ENCODE measurements around the gene POU4F1.

The POU4F1 gene

GRCh38 chr13:78607409-78608251 is 4.3 kb upstream of the POU4F1 start:
- TF ChIP-seq, protein P1, sequence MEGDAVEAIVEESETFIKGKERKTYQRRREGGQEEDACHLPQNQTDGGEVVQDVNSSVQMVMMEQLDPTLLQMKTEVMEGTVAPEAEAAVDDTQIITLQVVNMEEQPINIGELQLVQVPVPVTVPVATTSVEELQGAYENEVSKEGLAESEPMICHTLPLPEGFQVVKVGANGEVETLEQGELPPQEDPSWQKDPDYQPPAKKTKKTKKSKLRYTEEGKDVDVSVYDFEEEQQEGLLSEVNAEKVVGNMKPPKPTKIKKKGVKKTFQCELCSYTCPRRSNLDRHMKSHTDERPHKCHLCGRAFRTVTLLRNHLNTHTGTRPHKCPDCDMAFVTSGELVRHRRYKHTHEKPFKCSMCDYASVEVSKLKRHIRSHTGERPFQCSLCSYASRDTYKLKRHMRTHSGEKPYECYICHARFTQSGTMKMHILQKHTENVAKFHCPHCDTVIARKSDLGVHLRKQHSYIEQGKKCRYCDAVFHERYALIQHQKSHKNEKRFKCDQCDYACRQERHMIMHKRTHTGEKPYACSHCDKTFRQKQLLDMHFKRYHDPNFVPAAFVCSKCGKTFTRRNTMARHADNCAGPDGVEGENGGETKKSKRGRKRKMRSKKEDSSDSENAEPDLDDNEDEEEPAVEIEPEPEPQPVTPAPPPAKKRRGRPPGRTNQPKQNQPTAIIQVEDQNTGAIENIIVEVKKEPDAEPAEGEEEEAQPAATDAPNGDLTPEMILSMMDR (IDR thresholded peaks at IDR 0.05; ENCODE audit: borderline replicate concordance, control extremely low read depth, extremely low read depth, insufficient read depth, missing control alignments), result no peak
- DNase-seq (ENCODE audit: low spot score), result no peak
- in situ Hi-C loops (cut with MboI; ENCODE audit: low sequenced_read_pairs, unreplicated experiment), result no loop called here

GRCh38 chr13:78606471-78607408 is 3.4 kb upstream of the POU4F1 start:
- no peak for DNase-seq (ENCODE audit: low spot score)
- in situ Hi-C loops (cut with MboI; ENCODE audit: low sequenced_read_pairs, unreplicated experiment), result no loop called here
- TF ChIP-seq, protein P1 (IDR thresholded peaks at IDR 0.05; ENCODE audit: borderline replicate concordance, control extremely low read depth, extremely low read depth, insufficient read depth, missing control alignments), result no peak

DNA sequence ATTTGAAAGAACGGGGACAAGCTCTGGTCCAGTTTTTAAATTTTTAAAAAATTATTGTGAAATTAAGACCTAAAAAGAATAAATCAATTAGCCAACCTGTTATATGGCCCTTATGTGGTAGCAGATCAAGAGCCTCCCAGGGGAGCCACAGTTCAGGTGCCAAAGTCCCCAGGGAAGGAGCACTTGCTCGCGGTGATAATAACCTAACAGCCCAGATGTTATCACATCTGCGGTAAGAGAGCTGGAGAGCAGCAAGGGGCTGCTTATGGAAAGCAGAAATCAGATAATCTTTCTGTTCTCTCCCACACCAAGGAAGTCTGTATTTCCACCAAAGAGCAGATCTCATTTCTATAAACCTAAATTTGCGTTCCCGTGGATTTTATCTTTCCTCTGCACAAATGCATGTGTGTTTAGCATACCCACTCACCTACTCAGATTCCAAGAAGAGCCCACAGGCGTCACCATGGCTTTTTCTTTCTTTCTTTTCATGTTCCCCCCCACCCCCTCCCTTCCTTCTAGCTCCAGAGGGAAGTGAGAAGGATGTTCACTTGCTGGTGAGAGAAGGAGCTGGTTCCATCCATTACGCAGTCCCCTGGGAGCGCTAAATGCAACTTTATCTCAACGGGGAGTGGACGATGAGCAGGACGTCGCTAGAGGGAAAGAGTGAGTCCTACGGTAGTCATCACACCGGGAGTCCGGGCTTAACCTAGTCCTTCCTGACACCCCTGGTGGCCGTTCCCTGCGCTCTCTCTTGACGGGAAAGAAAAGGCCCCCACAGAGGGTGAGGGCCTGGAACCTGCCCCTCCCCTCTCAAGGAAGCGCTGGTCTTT is 1.6 kb upstream of the POU4F1 start:
- TF ChIP-seq, protein P1 (IDR thresholded peaks at IDR 0.05; ENCODE audit: borderline replicate concordance, control extremely low read depth, extremely low read depth, insufficient read depth, missing control alignments), result no peak
- in situ Hi-C loops (cut with MboI; ENCODE audit: low sequenced_read_pairs, unreplicated experiment), result no loop called here
- DNase-seq (ENCODE audit: low spot score), result no peak

- peak; percentile 51 for DNase-seq (ENCODE audit: low spot score)
Measured at GRCh38 chr13:78602561-78603239, 652 bp downstream of the POU4F1 start.

DNA sequence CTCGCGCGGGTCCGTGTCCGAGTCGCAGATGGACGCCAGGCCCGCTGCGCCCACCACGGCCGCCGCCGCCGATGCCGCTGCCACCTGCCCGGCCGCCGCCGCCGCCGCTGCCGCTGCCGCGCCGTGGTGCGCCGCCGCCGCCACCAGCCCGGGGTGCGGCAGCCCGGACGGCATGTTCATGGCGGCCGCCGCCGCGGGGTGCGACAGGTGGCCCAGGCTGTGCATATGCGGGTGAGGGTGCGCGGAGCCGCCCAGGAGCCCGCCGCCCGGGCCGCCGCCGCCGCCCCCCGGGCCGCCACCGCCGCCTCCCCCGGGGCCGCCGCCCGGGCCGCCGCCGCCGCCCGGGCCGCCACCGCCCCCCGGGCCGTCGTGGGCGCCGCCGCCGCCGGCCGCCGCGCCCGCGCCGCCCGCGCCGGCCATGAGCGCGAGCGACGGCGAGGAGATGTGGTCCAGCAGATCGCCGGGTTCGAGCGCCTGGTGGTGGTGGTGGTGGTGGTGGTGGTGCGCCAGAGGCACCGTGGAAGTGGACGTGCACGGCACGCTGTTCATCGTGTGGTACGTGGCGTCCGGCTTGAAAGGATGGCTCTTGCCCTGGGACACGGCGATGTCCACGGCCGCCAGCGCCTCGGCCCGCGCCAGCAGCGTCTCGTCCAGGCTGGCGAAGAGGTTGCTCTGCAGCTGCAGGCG is 1.3 kb downstream of the POU4F1 start:
- TF ChIP-seq, protein P1 (IDR thresholded peaks at IDR 0.05; ENCODE audit: borderline replicate concordance, control extremely low read depth, extremely low read depth, insufficient read depth, missing control alignments), result no peak
- in situ Hi-C loops (cut with MboI; ENCODE audit: low sequenced_read_pairs, unreplicated experiment), result no loop called here
- DNase-seq (ENCODE audit: low spot score), result peak; percentile 42

More at GRCh38 chr13:78602561-78603239, 652 bp downstream of the POU4F1 start:
- TF ChIP-seq, protein P1 (IDR thresholded peaks at IDR 0.05; ENCODE audit: borderline replicate concordance, control extremely low read depth, extremely low read depth, insufficient read depth, missing control alignments), result no peak
- in situ Hi-C loops (cut with MboI; ENCODE audit: low sequenced_read_pairs, unreplicated experiment), result no loop called here
